ENCODE results near the gene MMP24.

The MMP24 gene

GRCh38 chr20:35280523-35280922 is 54.0 kb downstream of the MMP24 start:
- no peak for DNase-seq

GRCh38 chr20:35281506-35282101 is 55.1 kb downstream of the MMP24 start:
- no peak for DNase-seq

GRCh38 chr20:35283441-35284266 is 57.2 kb downstream of the MMP24 start:
- no peak for DNase-seq

GRCh38 chr20:35284267-35284991 is 57.9 kb downstream of the MMP24 start, which contains the start of gene EIF6:
Gene EIF6 (minus strand): TSS chr20:35284772. CDS start chr20:35284487, 285 bp downstream.
- peak; percentile 93 for DNase-seq

GRCh38 chr20:35284992-35285805 is 58.7 kb downstream of the MMP24 start:
- no peak for DNase-seq

- no peak for DNase-seq
Measured at GRCh38 chr20:35285806-35286076, 59.3 kb downstream of the MMP24 start.

GRCh38 chr20:35286077-35286898 is 59.8 kb downstream of the MMP24 start:
- no peak for DNase-seq

GRCh38 chr20:35286899-35287508 is 60.5 kb downstream of the MMP24 start:
- no peak for DNase-seq

- DNase-seq = no peak
Measured at GRCh38 chr20:35287509-35288324, 61.2 kb downstream of the MMP24 start.

- no peak for DNase-seq
Measured at GRCh38 chr20:35288325-35289060, 62.0 kb downstream of the MMP24 start.

- no peak for DNase-seq
Measured at GRCh38 chr20:35290186-35290886, 63.8 kb downstream of the MMP24 start.

GRCh38 chr20:35290887-35291417 is 64.5 kb downstream of the MMP24 start:
- no peak for DNase-seq

GRCh38 chr20:35291654-35292503 is 65.4 kb downstream of the MMP24 start, which contains the start of gene FAM83C:
Gene FAM83C (minus strand): TSS chr20:35292425. CDS start chr20:35292304, 121 bp downstream.
- DNase-seq = no peak

- no peak for DNase-seq
Measured at GRCh38 chr20:35292504-35293285, 66.2 kb downstream of the MMP24 start.

GRCh38 chr20:35293303-35294292 is 67.1 kb downstream of the MMP24 start:
- DNase-seq = no peak

GRCh38 chr20:35294293-35294685 is 67.8 kb downstream of the MMP24 start:
- no peak for DNase-seq

Measured in right forelimb (tissue), 1 donor.